ENCODE data around the gene CDAN1. TPM values are rescaled to one million over a fixed set of nuclear protein-coding genes. Genes with fewer than 3 reads are reported as not detected.

The CDAN1 gene
- total and polyA plus RNA-seq, 2 of the 8 experiments (the other 6 are each of a cell fraction or from before 2014, with no cell fraction given): 4.5 to 18.6 TPM

GRCh38 chr15:42775416-42775815 lies 38.5 kb upstream of the CDAN1 start:
- no peak overlapping the region for H2AK5ac ChIP-seq (ENCODE audit: low read depth, low read length)
- TF ChIP-seq RXRA (IDR thresholded peaks at IDR 0.05; ENCODE audit: insufficient read depth, low read depth, low read length): no peak
- TF ChIP-seq SP4 (IDR thresholded peaks at IDR 0.05; ENCODE audit: low read length): no peak
- TF ChIP-seq EZH2 (IDR thresholded peaks at IDR 0.05; ENCODE audit: low read depth, low read length, severe bottlenecking): no peak
- no peak for TF ChIP-seq SIX5 (IDR thresholded peaks at IDR 0.05; ENCODE audit: low read depth, low read length)
- TF ChIP-seq SIN3A (conservative IDR thresholded peaks at IDR 0.05 in 1 of 2, IDR thresholded peaks at IDR 0.05 in 1 of 2; ENCODE audit: low read depth in 1 of 2, low read length in 2 of 2): no peak
- TF ChIP-seq BACH1 (IDR thresholded peaks at IDR 0.05; ENCODE audit: low read length): no peak
- no peak for TF ChIP-seq RFX5 (IDR thresholded peaks at IDR 0.05; ENCODE audit: borderline replicate concordance, low read depth, low read length)
- no peak for TF ChIP-seq SP1 (IDR thresholded peaks at IDR 0.05; ENCODE audit: low read depth, low read length)
- no peak for TF ChIP-seq SIRT6 (IDR thresholded peaks at IDR 0.05; ENCODE audit: low read length)
- TF ChIP-seq TEAD4 (IDR thresholded peaks at IDR 0.05; ENCODE audit: low read depth, low read length): no peak
- no peak for TF ChIP-seq HDAC2 (IDR thresholded peaks at IDR 0.05; ENCODE audit: borderline replicate concordance in 1 of 2, low read depth in 2 of 2, low read length in 2 of 2)
- no peak for TF ChIP-seq CTCF (IDR thresholded peaks at IDR 0.05; ENCODE audit: control extremely low read depth in 1 of 3, insufficient read depth in 1 of 3, low read depth in 1 of 3, low read length in 3 of 3)

More at GRCh38 chr15:42775416-42775815, 38.5 kb upstream of the CDAN1 start:
- DNase-seq (ENCODE audit: low read depth in 1 of 2, low spot score in 2 of 2) (no peak), FAIRE-seq (no peak)
- Histone ChIP-seq H3K4me3 (ENCODE audit: extremely low read depth in 1 of 4, insufficient read depth in 2 of 4, low read depth in 3 of 4, low read length in 4 of 4) (no peak overlapping the region), H4K5ac (ENCODE audit: insufficient read length, low read depth, low read length) (no peak overlapping the region), H3K18ac (ENCODE audit: extremely low read depth, low read length) (no peak overlapping the region), H3K23ac (ENCODE audit: insufficient read length) (no peak overlapping the region), H3K4me1 (replicated peaks in 1 of 4; ENCODE audit: control insufficient read depth in 3 of 4, insufficient read depth in 4 of 4, low read length in 3 of 4) (no peaks in the 10 kb centered on the region), H2BK12ac (ENCODE audit: low read depth, low read length) (no peak overlapping the region), H4K91ac (replicated peaks; ENCODE audit: insufficient read length, low read length) (no peak overlapping the region), H3K27me3 (replicated peaks in 1 of 4; ENCODE audit: control insufficient read depth in 3 of 4, extremely low read depth in 1 of 4, insufficient read depth in 3 of 4, low read length in 3 of 4) (no peaks in the 10 kb centered on the region), H3K56ac (replicated peaks; ENCODE audit: insufficient read length, low read depth, low read length) (no peak overlapping the region), H3K27ac (ENCODE audit: low read depth, low read length) (no peak overlapping the region), H3K9me3 (ENCODE audit: insufficient read depth in 2 of 2, low read depth in 1 of 2, low read length in 1 of 2) (no peaks in the 10 kb centered on the region), H4K20me1 (replicated peaks in 1 of 2; ENCODE audit: control insufficient read depth in 1 of 2, insufficient read depth in 2 of 2, low read length in 2 of 2) (peaks cover 0 to 4% of the 10 kb centered on the region in 2 experiments), H2BK15ac (ENCODE audit: low read length) (no peak overlapping the region), H3K4me2 (ENCODE audit: insufficient read depth in 1 of 2, low read depth in 2 of 2, low read length in 2 of 2) (no peak overlapping the region), H2BK20ac (ENCODE audit: low read length) (no peak overlapping the region), H3K23me2 (ENCODE audit: low read depth, low read length) (no peaks in the 10 kb centered on the region), H4K8ac (ENCODE audit: extremely low read depth, insufficient read depth, low read length) (no peak overlapping the region), H3K79me2 (ENCODE audit: control insufficient read depth in 1 of 2, insufficient read depth in 2 of 2, low read length in 2 of 2) (no peaks in the 10 kb centered on the region), H3K36me3 (ENCODE audit: control insufficient read depth in 2 of 4, insufficient read depth in 4 of 4, low read length in 3 of 4) (peaks cover 0 to 5% (median 3%) of the 10 kb centered on the region in 4 experiments; a peak in 4 of 8 replicates), H3K4ac (replicated peaks; ENCODE audit: insufficient read length, low read depth, low read length) (no peak overlapping the region), H3K9ac (replicated peaks in 1 of 4; ENCODE audit: extremely low read depth in 1 of 4, low read depth in 3 of 4, low read length in 3 of 4) (no peak overlapping the region), H3K14ac (ENCODE audit: insufficient read length) (no peak overlapping the region), H2BK120ac (replicated peaks; ENCODE audit: low read depth, low read length) (no peak overlapping the region), H2AFZ (ENCODE audit: low read length) (no peak overlapping the region), H2BK5ac (ENCODE audit: low read depth, low read length) (no peak overlapping the region), H3K79me1 (ENCODE audit: low read depth, low read length) (no peaks in the 10 kb centered on the region)
- POLR2A ChIA-PET (ENCODE audit: partially characterized antibody): interaction anchor here (0.6 kb wide), 1 partner anchor 225 kb away, joined by 3 read pairs; no protein-coding TSS in a partner anchor
- 84% methylated on average over 2 of the region's 2 CpGs; no CpG with 5 or more reads in 1 of the 2 experiments for WGBS, 2 experiments (ENCODE audit: extremely low coverage in 1 of 2, insufficient coverage in 1 of 2, insufficient read length in 1 of 2, insufficient replicate concordance in 2 of 2, low coverage in 1 of 2, low lambda C conversion rate in 2 of 2, missing lambda C conversion rate in 1 of 2)
- CTCF ChIA-PET (ENCODE audit: partially characterized antibody): interaction anchor here (1.3 to 1.6 kb wide), 2 partner anchors 11 to 56 kb away, joined by 3 to 8 read pairs; no protein-coding TSS in a partner anchor
